ENCODE data around the gene STIM2. TPM values are rescaled to one million over a fixed set of nuclear protein-coding genes. Genes with fewer than 3 reads are reported as not detected.

STIM2 gene
- total RNA-seq, 4 donors from 2014 or later = 9.6 to 12.2 (median 10.1) TPM

- Histone ChIP-seq H3K36me3 (no peaks in the 10 kb centered on the region), H3K27ac (replicated peaks in 1 of 4) (no peak overlapping the region), H3K4me1 (no peaks in the 10 kb centered on the region), H3K9me3 (no peaks in the 10 kb centered on the region), H3K4me3 (no peak overlapping the region), H3K27me3 (no peaks in the 10 kb centered on the region)
- intact Hi-C loops (cut with DNase I) = loop anchor here (2.0 kb wide), 1 partner anchor 23 kb away; no protein-coding TSS in a partner anchor
- peak; percentile 89 for DNase-seq (ENCODE audit: extremely low spot score)
- 90% methylated on average over 7 of the region's 7 CpGs for WGBS
- no peak for TF ChIP-seq EP300 (IDR thresholded peaks at IDR 0.05)
- TF ChIP-seq POLR2AphosphoS5 (IDR thresholded peaks at IDR 0.05) = no peak
- TF ChIP-seq POLR2A (IDR thresholded peaks at IDR 0.05; ENCODE audit: low read depth) = no peak
- no peak for TF ChIP-seq CTCF (IDR thresholded peaks at IDR 0.05)
Observed at GRCh38 chr4:27062256-27062655, 201.6 kb downstream of the STIM2 start.

- intact Hi-C loops (cut with DNase I) = no loop called here
- no peaks in the 10 kb centered on the region for H3K4me1 ChIP-seq
- H3K27ac ChIP-seq (replicated peaks in 1 of 4) = no peak overlapping the region
- no peaks in the 10 kb centered on the region for H3K36me3 ChIP-seq
- DNase-seq (ENCODE audit: extremely low spot score) = no peak
- no peaks in the 10 kb centered on the region for H3K9me3 ChIP-seq
- H3K4me3 ChIP-seq = no peak overlapping the region
- H3K27me3 ChIP-seq = no peaks in the 10 kb centered on the region
- TF ChIP-seq EP300 (IDR thresholded peaks at IDR 0.05) = no peak
- TF ChIP-seq CTCF (IDR thresholded peaks at IDR 0.05) = no peak
- no peak for TF ChIP-seq POLR2AphosphoS5 (IDR thresholded peaks at IDR 0.05)
- TF ChIP-seq POLR2A (IDR thresholded peaks at IDR 0.05; ENCODE audit: low read depth) = no peak
- WGBS = 85% methylated on average over 2 of the region's 3 CpGs
Observed at GRCh38 chr4:27066591-27066990, 205.9 kb downstream of the STIM2 start.

- no peak for TF ChIP-seq EP300 (IDR thresholded peaks at IDR 0.05)
- TF ChIP-seq CTCF (IDR thresholded peaks at IDR 0.05) = no peak
- no peak for TF ChIP-seq POLR2AphosphoS5 (IDR thresholded peaks at IDR 0.05)
- TF ChIP-seq POLR2A (IDR thresholded peaks at IDR 0.05; ENCODE audit: low read depth) = no peak
- 86% methylated on average over 14 of the region's 14 CpGs for WGBS
- no peaks in the 10 kb centered on the region for H3K9me3 ChIP-seq
- H3K4me1 ChIP-seq = no peaks in the 10 kb centered on the region
- no peak overlapping the region for H3K27ac ChIP-seq (replicated peaks in 1 of 4)
- intact Hi-C loops (cut with DNase I) = no loop called here
- DNase-seq (ENCODE audit: extremely low spot score) = no peak
- H3K36me3 ChIP-seq = no peaks in the 10 kb centered on the region
- no peaks in the 10 kb centered on the region for H3K27me3 ChIP-seq
- H3K4me3 ChIP-seq = no peak overlapping the region
Observed at GRCh38 chr4:27068151-27068867, 207.7 kb downstream of the STIM2 start.

Measured in esophagus muscularis mucosa (tissue), 4 donors.